Activated T-cell treated with anti-CD3 and anti-CD28 coated beads for 4 hours (primary cell): ENCODE results near the gene ZMIZ1.

Experiments
- DNase-seq: peaks from one replicate; pipeline ENCODE4 v3.0.0-alpha.2; 2020

Gene ZMIZ1

GRCh38 chr10:79067241-79068202 is 1.2 kb upstream of the ZMIZ1 start:
- DNase-seq, result peak; percentile 81

DNA sequence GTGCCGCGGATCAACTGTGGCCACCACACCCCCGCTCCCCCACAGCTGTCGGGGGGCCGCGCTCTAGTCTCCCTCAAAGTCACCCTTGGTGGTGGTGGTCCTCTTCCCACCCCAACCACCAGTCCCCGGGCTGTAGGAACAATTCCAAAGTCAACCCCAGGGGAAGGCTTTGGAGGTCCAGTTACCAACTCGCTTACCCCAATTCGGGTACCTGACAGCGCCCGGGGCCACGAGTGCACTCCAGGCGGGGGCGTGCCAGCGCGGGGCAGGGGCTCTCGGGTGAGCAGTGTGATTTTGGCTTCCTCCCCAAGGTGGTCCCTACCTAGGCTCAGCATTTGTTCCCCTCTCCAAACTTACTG is 584 bp upstream of the ZMIZ1 start:
- DNase-seq, result peak; percentile 21

DNA sequence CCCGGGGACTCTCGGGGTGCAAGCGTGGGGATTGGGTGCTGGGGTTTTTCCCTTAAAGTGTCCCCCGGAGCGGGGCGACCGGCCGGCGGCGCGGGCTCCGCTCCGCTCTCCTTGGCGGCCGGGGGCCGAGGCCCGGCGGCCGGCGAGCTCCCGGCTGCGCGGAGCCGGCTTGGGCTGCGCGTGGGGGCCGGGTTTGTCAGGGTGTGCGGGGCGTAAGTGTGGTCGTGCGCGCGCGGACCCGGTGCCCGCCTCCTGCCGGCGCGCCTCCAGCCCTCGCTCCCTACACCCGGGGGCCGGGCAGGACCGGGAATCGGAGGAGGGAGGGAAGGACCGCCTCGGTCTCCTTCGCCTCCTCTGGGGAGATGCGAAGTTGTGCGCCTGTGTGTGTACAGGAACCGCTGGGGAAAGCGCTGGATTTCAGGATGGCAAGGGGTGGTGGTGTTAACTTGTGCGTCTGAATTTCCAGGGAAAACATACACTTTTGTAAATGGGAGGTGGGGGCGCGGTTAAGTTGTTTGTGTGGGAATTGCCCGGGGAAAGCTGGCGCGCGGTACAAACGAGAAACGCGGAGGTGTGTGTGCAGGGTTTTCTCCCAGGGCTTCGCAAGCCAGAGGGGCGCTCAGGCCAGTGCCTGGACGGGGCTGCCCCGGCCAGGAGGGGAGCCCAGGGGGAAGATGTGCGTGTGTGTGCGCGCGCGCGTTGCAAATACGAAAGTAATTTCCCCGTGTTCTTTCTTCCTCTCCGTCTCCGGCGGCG is 737 bp downstream of the ZMIZ1 start:
- DNase-seq, result peak; percentile 29

DNA sequence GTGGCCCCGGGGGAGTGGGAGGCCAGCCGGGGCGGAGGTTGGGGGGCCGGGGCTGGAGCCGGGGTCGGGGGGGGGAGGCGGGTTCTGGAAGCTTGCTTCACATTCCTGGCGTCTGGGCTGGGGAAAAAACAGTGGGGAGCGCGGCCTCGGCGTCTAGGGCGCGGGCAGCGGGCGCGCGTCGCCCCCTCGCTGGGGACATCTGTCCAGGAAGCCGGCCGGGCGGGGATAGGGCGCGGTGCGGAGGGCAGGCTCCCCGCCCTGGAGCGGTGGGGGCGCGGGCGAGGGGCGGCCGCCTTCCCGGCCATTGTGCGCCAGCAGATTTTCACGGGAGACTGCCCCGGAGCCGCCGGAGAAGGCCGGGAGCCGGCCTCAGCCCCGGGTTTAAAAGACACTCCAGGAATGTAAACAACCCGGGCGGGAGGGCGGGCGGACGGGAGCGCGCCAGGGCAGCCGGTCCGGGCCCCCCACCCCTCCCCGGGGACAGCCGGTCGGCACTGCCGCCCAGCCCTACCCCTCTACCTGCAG is 1.4 kb downstream of the ZMIZ1 start:
- DNase-seq, result no peak

DNA sequence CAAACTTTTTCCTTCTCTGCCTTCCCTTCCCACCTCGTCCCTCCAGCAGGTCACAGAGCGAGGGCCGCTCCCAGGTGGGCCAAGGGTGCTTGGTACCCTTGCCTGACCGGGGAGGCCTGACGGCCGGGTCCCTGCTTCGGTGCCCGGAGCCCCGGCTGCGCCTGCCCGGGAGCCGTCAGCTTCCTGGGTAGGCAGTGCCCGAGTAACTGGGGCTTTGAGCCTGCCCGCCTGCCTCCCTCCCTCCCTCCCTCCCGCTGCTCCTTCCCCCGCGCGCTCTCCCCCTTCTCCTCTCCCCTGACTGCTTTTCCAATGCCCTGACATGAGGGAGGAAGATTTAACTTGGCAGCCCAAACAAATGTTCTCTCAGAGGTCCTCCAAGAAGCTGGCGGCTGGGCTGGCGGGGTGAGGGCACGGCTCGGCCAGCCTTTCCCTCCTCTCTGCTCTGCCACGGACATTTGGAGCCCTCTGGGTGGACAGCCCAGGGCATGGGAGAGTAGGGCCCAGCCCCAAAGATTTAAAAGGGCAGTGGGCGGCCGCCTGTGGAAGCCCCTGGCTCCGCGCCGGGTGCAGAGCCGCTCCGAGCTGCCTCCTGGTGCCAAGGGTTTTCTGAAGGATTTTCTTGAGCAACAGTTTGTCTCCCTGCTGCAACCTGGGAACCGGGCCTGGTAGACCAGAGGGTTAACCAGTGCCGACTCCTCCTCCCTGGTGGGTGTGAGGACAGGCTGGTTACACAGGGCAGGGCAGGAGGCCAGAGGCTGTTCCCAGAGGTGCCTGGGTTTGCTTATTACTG is 2.0 kb downstream of the ZMIZ1 start:
- DNase-seq, result no peak

DNA sequence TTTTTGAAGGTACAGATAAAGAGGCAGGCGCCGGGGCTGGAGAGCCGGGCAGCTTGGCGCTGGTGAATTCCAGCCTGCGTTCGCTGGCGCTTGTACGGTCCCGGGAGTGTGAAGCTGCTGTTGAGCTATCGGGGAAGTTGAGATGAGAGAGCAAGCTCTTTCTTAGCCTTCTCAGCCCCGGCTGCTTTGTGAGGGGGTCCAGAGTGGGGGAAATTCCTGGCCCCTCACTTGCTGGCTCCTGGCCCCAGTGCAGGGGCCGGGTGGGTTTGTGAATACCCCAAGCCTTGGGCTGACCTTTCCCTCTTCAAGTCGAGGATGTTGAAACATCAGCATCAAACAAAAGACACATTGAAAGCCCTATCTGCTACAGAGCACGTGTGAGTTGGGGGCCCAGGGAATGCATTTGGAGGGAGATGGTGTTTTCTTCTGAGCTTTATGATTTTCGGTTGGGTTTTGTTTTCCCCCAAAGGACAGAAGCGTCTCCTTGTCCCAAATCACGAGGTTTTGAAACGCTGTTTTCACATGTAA is 2.7 kb downstream of the ZMIZ1 start:
- no peak for DNase-seq

GRCh38 chr10:79072041-79072441 is 3.3 kb downstream of the ZMIZ1 start:
- no peak for DNase-seq

GRCh38 chr10:79072994-79073645 is 4.4 kb downstream of the ZMIZ1 start:
- no peak for DNase-seq

GRCh38 chr10:79073784-79074432 is 5.1 kb downstream of the ZMIZ1 start:
- DNase-seq, result no peak

GRCh38 chr10:79074732-79075131 is 6.0 kb downstream of the ZMIZ1 start:
- no peak for DNase-seq

- DNase-seq, result no peak
These were observed 6.7 kb downstream of the ZMIZ1 start for GRCh38 chr10:79075418-79075817.

GRCh38 chr10:79077488-79078173 is 8.9 kb downstream of the ZMIZ1 start:
- DNase-seq, result no peak

- no peak for DNase-seq
These were observed 9.7 kb downstream of the ZMIZ1 start for GRCh38 chr10:79078367-79079053.

GRCh38 chr10:79079054-79079397 is 10.3 kb downstream of the ZMIZ1 start:
- DNase-seq, result no peak

- DNase-seq, result no peak
These were observed 11.0 kb downstream of the ZMIZ1 start for GRCh38 chr10:79079490-79080355.

DNA sequence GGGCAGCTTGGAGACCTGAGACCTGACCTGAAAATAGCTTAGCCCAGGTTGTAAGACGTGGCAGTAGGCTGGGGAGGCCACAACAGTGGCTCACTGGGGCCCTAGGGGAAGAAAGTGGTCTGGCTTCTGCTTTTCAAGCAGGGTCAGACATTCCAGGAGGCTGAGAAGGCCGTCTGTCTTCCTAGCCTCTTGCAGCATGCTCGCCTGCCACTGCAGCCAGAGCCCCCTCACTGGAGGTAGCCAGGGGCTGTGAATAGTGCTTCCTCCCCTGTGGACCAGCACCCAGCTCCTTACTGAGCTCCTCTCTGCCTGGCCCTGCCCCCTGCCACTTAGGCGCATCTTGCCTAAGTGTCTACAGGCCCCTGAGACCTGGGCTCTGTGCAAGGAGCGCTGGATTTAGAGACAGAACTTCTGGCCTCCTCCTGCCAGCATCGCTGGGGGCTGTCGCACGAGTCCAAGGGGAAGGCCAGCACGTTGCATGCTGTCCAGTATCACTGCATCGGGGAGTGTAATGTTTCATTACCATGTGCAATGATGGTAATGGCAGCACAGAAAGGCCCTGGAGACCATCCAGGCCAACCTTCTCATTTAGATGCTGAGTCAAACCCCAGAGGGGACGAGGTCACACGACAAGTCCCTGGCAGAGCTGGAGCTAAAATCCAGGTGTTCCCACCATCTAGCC is 12.7 kb downstream of the ZMIZ1 start:
- DNase-seq, result no peak

- DNase-seq, result no peak
These were observed 13.2 kb downstream of the ZMIZ1 start for GRCh38 chr10:79082035-79082373.

DNA sequence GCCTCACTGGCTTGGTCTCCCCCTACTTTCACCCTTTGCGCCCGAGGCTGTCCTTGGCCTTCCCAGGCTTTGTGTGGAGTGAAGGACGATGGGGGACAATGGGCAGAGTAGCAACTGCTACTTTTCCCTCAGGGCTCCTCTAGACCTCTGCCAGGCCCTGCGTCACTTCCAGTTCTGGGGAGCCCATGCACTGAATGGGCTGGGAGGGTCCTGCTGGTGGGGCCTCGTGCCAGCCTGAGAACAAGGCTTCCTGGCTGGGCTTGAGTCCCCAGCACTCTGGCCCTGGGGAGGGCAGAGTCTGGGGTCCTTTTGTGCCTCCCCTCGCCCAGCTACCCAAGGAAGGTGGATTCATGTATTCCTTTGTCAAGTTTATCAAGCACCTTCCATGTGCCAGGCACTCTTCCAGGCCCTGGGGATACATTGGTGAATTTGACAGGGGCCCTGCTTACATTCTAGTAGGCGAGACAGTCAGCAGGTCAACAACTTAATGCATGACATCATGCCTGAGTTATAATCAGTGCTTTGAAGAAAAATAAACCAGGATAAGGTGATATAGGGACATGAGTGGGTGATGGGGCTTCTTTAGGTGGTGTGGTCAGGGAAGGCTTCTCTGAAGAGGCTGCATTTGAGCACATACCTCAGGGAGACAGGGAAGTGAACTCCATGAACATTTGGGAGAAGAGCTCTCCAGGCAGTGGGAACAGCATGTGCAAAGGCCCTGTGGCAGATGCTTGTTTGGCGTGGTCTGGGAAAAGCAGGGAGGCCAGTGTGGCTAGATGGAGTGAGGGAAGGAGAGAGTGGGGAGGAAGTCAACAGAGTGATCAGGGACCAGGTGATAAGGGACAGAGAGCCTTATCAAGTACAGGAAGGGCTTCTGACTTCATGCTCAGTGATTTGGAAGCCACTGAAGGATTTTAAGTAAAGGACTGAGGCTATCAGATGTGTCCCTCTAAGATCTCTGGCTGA is 14.1 kb downstream of the ZMIZ1 start:
- no peak for DNase-seq
